A673 (cell line): ENCODE data around the gene RPS6KC1. TPM values are rescaled to one million over a fixed set of nuclear protein-coding genes. Genes with fewer than 3 reads are reported as not detected.
"Not testable (repeated sequence)": the region's sequence is repeated elsewhere in the genome, so short reads cannot be mapped to it uniquely, and the experiment has no call there.

Source experiments
- BruUV-seq: library from RNA; stranded (reverse); fragments of 400-500 nt; replicated peaks from 2 replicates; lab custom pipeline; 2021; lab: Mats Ljungman, UMichigan
- CTCF ChIA-PET: fragments of 300-600 bp; sonication (Branson Sonifier 250); formaldehyde crosslinking; loops from one replicate; lab custom pipeline; 2022; ENCODE audit warnings: antibody characterized with exemption; lab: Charles Lee
- POLR2A ChIA-PET: fragments of 300-600 bp; sonication (Branson Sonifier 250); formaldehyde crosslinking; loops from one replicate; lab custom pipeline; 2022; ENCODE audit warnings: antibody characterized with exemption; ENCODE audit not compliant: low non-redundant PET; lab: Charles Lee
- DNase-seq: peaks from one replicate; pipeline ENCODE4 v3.0.0-alpha.2; 2015; ENCODE audit warnings: low spot score
- H3K27ac ChIP-seq: fragments of 200-600 bp; sonication (generic); 2 replicates; pipeline ENCODE4 v1.5.1; 2016; ENCODE audit warnings: mixed run types, low read depth, mild to moderate bottlenecking, mixed read lengths, antibody characterized with exemption, low read length; ENCODE audit not compliant: poor library complexity, severe bottlenecking
- H3K27me3 ChIP-seq: fragments of 200-600 bp; sonication (generic); replicated peaks from 2 replicates; pipeline ENCODE4 v1.6.1; 2017; ENCODE audit warnings: mixed run types, low read depth, mild to moderate bottlenecking, mixed read lengths, antibody characterized with exemption, low read length; ENCODE audit not compliant: insufficient read depth, poor library complexity
- H3K36me3 ChIP-seq: fragments of 200-600 bp; sonication (generic); 2 replicates; pipeline ENCODE4 v1.6.1; 2016; ENCODE audit warnings: mixed run types, mild to moderate bottlenecking, mixed read lengths, antibody characterized with exemption, low read length; ENCODE audit not compliant: insufficient read depth, poor library complexity, severe bottlenecking
- H3K4me1 ChIP-seq: fragments of 200-600 bp; sonication (generic); 2 replicates; pipeline ENCODE4 v1.6.1; 2017; ENCODE audit warnings: mixed run types, mild to moderate bottlenecking, mixed read lengths, antibody characterized with exemption, low read length; ENCODE audit not compliant: insufficient read depth, poor library complexity, severe bottlenecking
- H3K4me3 ChIP-seq: fragments of 200-600 bp; sonication (generic); 2 replicates; pipeline ENCODE4 v1.5.1; 2016; ENCODE audit warnings: low read depth, mixed run types, mild to moderate bottlenecking, mixed read lengths, low read length; ENCODE audit not compliant: poor library complexity, severe bottlenecking
- H3K9me3 ChIP-seq: fragments of 200-600 bp; sonication (generic); 2 replicates; pipeline ENCODE4 v1.6.1; 2016; ENCODE audit warnings: mixed run types, low read depth, mild to moderate bottlenecking, mixed read lengths, antibody characterized with exemption, low read length; ENCODE audit not compliant: poor library complexity, severe bottlenecking
- CTCF ChIP-seq: fragments of 300-800, 200-600 bp; sonication (generic); conservative IDR thresholded peaks from 2 replicates; pipeline ENCODE4 v1.5.1; 2017; ENCODE audit warnings: low read depth, mild to moderate bottlenecking, antibody characterized with exemption, low read length, moderate library complexity, mixed read lengths
- EZH2 ChIP-seq: fragments of 200-600 bp; sonication (generic); IDR thresholded peaks from 2 replicates; pipeline ENCODE4 v1.6.1; 2017; ENCODE audit warnings: borderline replicate concordance, low read depth, mild to moderate bottlenecking, mixed read lengths, antibody characterized with exemption, low read length; ENCODE audit not compliant: poor library complexity, severe bottlenecking
- intact Hi-C: fragments of 100-400 bp; cut with micrococcal nuclease; formaldehyde crosslinking; loops from one replicate; pipeline ENCODE4 v1.10.0; 2022; ENCODE audit not compliant: unreplicated experiment
- total RNA-seq: library from RNA; stranded (reverse); gene quantifications from 2 replicates; pipeline ENCODE4 v1.2.3, GENCODE V29; 2021

Gene RPS6KC1
- total RNA-seq, 1 experiment from 2014 or later, result 17.1 TPM

- no peak overlapping the region for H3K4me3 ChIP-seq
- no peak overlapping the region for H3K27ac ChIP-seq
- H3K27me3 ChIP-seq, result peaks cover 3% of the 10 kb centered on the region
- peaks cover 8% of the 10 kb centered on the region for H3K4me1 ChIP-seq
- ChIA-PET CTCF (no interaction called here), POLR2A (no interaction called here)
- BruUV-seq, result no TSS peak
- intact Hi-C loops, result no loop called here
- TF ChIP-seq EZH2, result no peak
- no peak for TF ChIP-seq CTCF
- no peaks in the 10 kb centered on the region for H3K9me3 ChIP-seq
- no peak for DNase-seq
- H3K36me3 ChIP-seq, result peaks cover 4% of the 10 kb centered on the region
Measured at GRCh38 chr1:213017447-213018273, 33.4 kb upstream of the RPS6KC1 start.

- H3K36me3 ChIP-seq, result no peaks in the 10 kb centered on the region
- no peak for DNase-seq
- H3K4me3 ChIP-seq, result no peak overlapping the region
- CTCF ChIA-PET, result no interaction called here
- peaks cover 3% of the 10 kb centered on the region for H3K4me1 ChIP-seq
- no peaks in the 10 kb centered on the region for H3K9me3 ChIP-seq
- no TSS peak for BruUV-seq
- no peak for TF ChIP-seq CTCF
- TF ChIP-seq EZH2, result no peak
- H3K27me3 ChIP-seq, result peaks cover 12% of the 10 kb centered on the region
- no peak overlapping the region for H3K27ac ChIP-seq
- POLR2A ChIA-PET, result no interaction called here
- intact Hi-C loops, result no loop called here
Measured at GRCh38 chr1:213019450-213019849, 31.6 kb upstream of the RPS6KC1 start.

- no TSS peak for BruUV-seq
- intact Hi-C loops, result no loop called here
- CTCF ChIA-PET, result no interaction called here
Measured at GRCh38 chr1:213020016-213020415, 31.0 kb upstream of the RPS6KC1 start.

GRCh38 chr1:213027024-213027423, 24.0 kb upstream of the RPS6KC1 start:
- H3K9me3 ChIP-seq, H3K27ac ChIP-seq, intact Hi-C loops, H3K4me3 ChIP-seq, H3K36me3 ChIP-seq, DNase-seq, BruUV-seq, POLR2A ChIA-PET, H3K4me1 ChIP-seq, CTCF ChIA-PET: not testable (repeated sequence)
- H3K27me3 ChIP-seq, result peaks cover 38% of the 10 kb centered on the region

More at GRCh38 chr1:213020016-213020415, 31.0 kb upstream of the RPS6KC1 start:
- Histone ChIP-seq H3K27me3 (peaks cover 12% of the 10 kb centered on the region), H3K27ac (no peak overlapping the region), H3K4me3 (no peak overlapping the region), H3K4me1 (no peaks in the 10 kb centered on the region), H3K36me3 (no peaks in the 10 kb centered on the region), H3K9me3 (no peaks in the 10 kb centered on the region)
- no peak for TF ChIP-seq EZH2
- TF ChIP-seq CTCF, result no peak
- POLR2A ChIA-PET, result no interaction called here
- DNase-seq, result no peak
